GM19023 (cell line): Measurements from ENCODE around the gene GGTLC2.
"Not testable (repeated sequence)": the region's sequence is repeated elsewhere in the genome, so short reads cannot be mapped to it uniquely, and the experiment has no call there.

Experiments used
- ATAC-seq: cut with Tn5 transposase; IDR thresholded peaks from one replicate; pipeline ENCODE4 v1.9.1; 2021; ENCODE audit warnings: mild to moderate bottlenecking, moderate library complexity; ENCODE audit not compliant: unreplicated experiment

Gene GGTLC2

GRCh38 chr22:22644314-22644713 lies at the start of gene GGTLC2:
Gene GGTLC2 (plus strand): TSS chr22:22644614. CDS start chr22:22646346, 1,732 bp downstream.
- ATAC-seq, result not testable (repeated sequence)

- ATAC-seq, result no peak
Observed at GRCh38 chr22:22595001-22595835, 49.2 kb upstream of the GGTLC2 start.

GRCh38 chr22:22598144-22598543 lies 46.3 kb upstream of the GGTLC2 start:
- ATAC-seq, result no peak

- no peak for ATAC-seq
Observed at GRCh38 chr22:22599248-22599647, 45.2 kb upstream of the GGTLC2 start.

- ATAC-seq, result no peak
Observed at GRCh38 chr22:22600531-22601261, 43.7 kb upstream of the GGTLC2 start.

GRCh38 chr22:22603470-22603947 lies 40.9 kb upstream of the GGTLC2 start:
- no peak for ATAC-seq

GRCh38 chr22:22604326-22605073 lies 39.9 kb upstream of the GGTLC2 start:
- ATAC-seq, result no peak

GRCh38 chr22:22605074-22605404 lies 39.4 kb upstream of the GGTLC2 start:
- no peak for ATAC-seq

- not testable (repeated sequence) for ATAC-seq
Observed at GRCh38 chr22:22608022-22608421, 36.4 kb upstream of the GGTLC2 start.

- no peak for ATAC-seq
Observed at GRCh38 chr22:22609291-22609690, 35.1 kb upstream of the GGTLC2 start.

GRCh38 chr22:22612516-22612915 lies 31.9 kb upstream of the GGTLC2 start:
- no peak for ATAC-seq

- no peak for ATAC-seq
Observed at GRCh38 chr22:22614065-22614464, 30.3 kb upstream of the GGTLC2 start.

GRCh38 chr22:22616636-22617035 lies 27.8 kb upstream of the GGTLC2 start:
- no peak for ATAC-seq

GRCh38 chr22:22618448-22618847 lies 26.0 kb upstream of the GGTLC2 start:
- no peak for ATAC-seq

GRCh38 chr22:22618923-22619322 lies 25.5 kb upstream of the GGTLC2 start:
- no peak for ATAC-seq

- ATAC-seq, result no peak
Observed at GRCh38 chr22:22619765-22620414, 24.5 kb upstream of the GGTLC2 start.

- not testable (repeated sequence) for ATAC-seq
Observed at GRCh38 chr22:22628546-22629495, 15.6 kb upstream of the GGTLC2 start.

- ATAC-seq, result not testable (repeated sequence)
Observed at GRCh38 chr22:22631223-22631652, 13.2 kb upstream of the GGTLC2 start.

- not testable (repeated sequence) for ATAC-seq
Observed at GRCh38 chr22:22632226-22632625, 12.2 kb upstream of the GGTLC2 start.

GRCh38 chr22:22633533-22633932 lies 10.9 kb upstream of the GGTLC2 start:
- ATAC-seq, result not testable (repeated sequence)
